DMS 273 (cell line): ENCODE results near the gene LDB3.

Source experiments
- DNase-seq: peaks from one replicate; lab custom pipeline; 2025; ENCODE audit not compliant: unreplicated experiment; lab: John Stamatoyannopoulos, UW

Gene LDB3

GRCh38 chr10:86700851-86701617 is 32.7 kb downstream of the LDB3 start:
- DNase-seq = no peak

GRCh38 chr10:86703176-86703575 is 34.9 kb downstream of the LDB3 start:
- no peak for DNase-seq

- no peak for DNase-seq
Observed at GRCh38 chr10:86705139-86705538, 36.8 kb downstream of the LDB3 start.

- no peak for DNase-seq
Observed at GRCh38 chr10:86705905-86706304, 37.6 kb downstream of the LDB3 start.

- DNase-seq = no peak
Observed at GRCh38 chr10:86706401-86706841, 38.1 kb downstream of the LDB3 start.

GRCh38 chr10:86706977-86707376 is 38.7 kb downstream of the LDB3 start:
- no peak for DNase-seq

GRCh38 chr10:86707505-86707904 is 39.2 kb downstream of the LDB3 start:
- no peak for DNase-seq

GRCh38 chr10:86708068-86708782 is 39.9 kb downstream of the LDB3 start:
- no peak for DNase-seq

GRCh38 chr10:86708783-86709380 is 40.6 kb downstream of the LDB3 start:
- DNase-seq = peak; percentile 22

- no peak for DNase-seq
Observed at GRCh38 chr10:86709396-86710185, 41.3 kb downstream of the LDB3 start.

GRCh38 chr10:86710987-86711512 is 42.7 kb downstream of the LDB3 start:
- DNase-seq = peak; percentile 94

- DNase-seq = peak; percentile 75
Observed at GRCh38 chr10:86711513-86712316, 43.4 kb downstream of the LDB3 start.

- peak; percentile 66 for DNase-seq
Observed at GRCh38 chr10:86712317-86712707, 44.0 kb downstream of the LDB3 start.

GRCh38 chr10:86715156-86715795 is 47.0 kb downstream of the LDB3 start:
- no peak for DNase-seq

GRCh38 chr10:86715836-86716235 is 47.5 kb downstream of the LDB3 start:
- DNase-seq = no peak

- no peak for DNase-seq
Observed at GRCh38 chr10:86716466-86716865, 48.2 kb downstream of the LDB3 start.

- DNase-seq = no peak
Observed at GRCh38 chr10:86718556-86718955, 50.2 kb downstream of the LDB3 start.

GRCh38 chr10:86721232-86721631 is 52.9 kb downstream of the LDB3 start:
- DNase-seq = no peak

GRCh38 chr10:86723009-86723408 is 54.7 kb downstream of the LDB3 start:
- no peak for DNase-seq

GRCh38 chr10:86724445-86724844 is 56.1 kb downstream of the LDB3 start:
- DNase-seq = no peak
